Stomach (tissue), 19 donors: ENCODE results near the gene AKNA. TPM values are rescaled to one million over a fixed set of nuclear protein-coding genes. Genes with fewer than 3 reads are reported as not detected.

Experiments
- DNase-seq, 2 donors: peaks; one replicate each; pipeline versions ENCODE4 v3.0.0 to v3.0.0-alpha.2; 2013 to 2019
- H3K27ac ChIP-seq, 5 donors: fragments of 200-600 bp in 4 of 5; sonication (generic) in 4 of 5; one replicate each; pipeline ENCODE4 v1.5.1; 2013 to 2019; ENCODE audit warnings: mild to moderate bottlenecking in 1 of 5, moderate library complexity in 1 of 5
- H3K27me3 ChIP-seq, 3 donors: fragments of 200-600 bp; sonication (generic); one replicate each; pipeline ENCODE4 v1.5.1; 2017 to 2019; ENCODE audit warnings: mixed run types in 1 of 3
- H3K36me3 ChIP-seq, 4 donors: fragments of 200-600 bp; sonication (generic); 1 replicate in 3 of 4; 2 replicates in 1 of 4; pipeline ENCODE4 v1.5.1; 2016 to 2019
- H3K4me1 ChIP-seq, 4 donors: fragments of 200-600 bp; sonication (generic); one replicate each; pipeline ENCODE4 v1.5.1; 2016 to 2019
- H3K4me3 ChIP-seq, 4 donors: fragments of 200-600 bp; sonication (generic) in 3 of 4; one replicate each; pipeline ENCODE4 v1.5.1; 2016 to 2019; ENCODE audit warnings: mild to moderate bottlenecking in 1 of 4
- H3K9me3 ChIP-seq, 4 donors: fragments of 200-600 bp; sonication (generic); one replicate each; pipeline ENCODE4 v1.5.1; 2016 to 2019
- CTCF ChIP-seq, 7 experiments: fragments of 450-650 bp in 4 of 7; fragments of 200-600 bp in 3 of 7; sonication (generic) in 3 of 7; IDR thresholded peaks; one replicate each; pipeline ENCODE4 v1.5.1; 2016 to 2019; ENCODE audit warnings: antibody characterized with exemption in 7 of 7, control low read depth in 2 of 7, mild to moderate bottlenecking in 1 of 7
- EP300 ChIP-seq: sonication (generic); formaldehyde crosslinking; IDR thresholded peaks from one replicate; pipeline ENCODE4 v1.6.1; 2017; ENCODE audit warnings: antibody characterized with exemption
- POLR2A ChIP-seq, 4 donors: fragments of 450-650 bp; IDR thresholded peaks; one replicate each; pipeline ENCODE4 v1.6.1; 2016; ENCODE audit warnings: antibody characterized with exemption in 4 of 4, control low read depth in 2 of 4, mild to moderate bottlenecking in 1 of 4, moderate library complexity in 1 of 4
- POLR2AphosphoS5 ChIP-seq, 3 donors: sonication (generic); formaldehyde crosslinking; IDR thresholded peaks; one replicate each; pipeline ENCODE4 v1.6.1; 2016; ENCODE audit warnings: antibody characterized with exemption in 3 of 3
- WGBS, 5 donors: extraction: QIAGEN DNeasy Blood & Tissue Kit in 3 of 5; methylation state at CpG; one replicate each; pipeline versions ENCODE4 v1.1.5 to v1.1.7; 2013 to 2018; 5-methylcytosine and 5-hydroxymethylcytosine counted together
- intact Hi-C: fragments of 100-400 bp; cut with DNase I; formaldehyde crosslinking; loops from one replicate; pipeline ENCODE4 v1.15.1; 2023; ENCODE audit warnings: low total_unique reads
- long read RNA-seq, 10 donors: transcript quantifications; one replicate each; lab custom pipeline, GENCODE V29; 2026
- polyA plus RNA-seq, 3 donors: library from polyadenylated mRNA; stranded (reverse); fragments of 200-250 nt; gene quantifications; one replicate each; pipeline ENCODE4 v1.2.3, GENCODE V29; 2013
- total RNA-seq, 5 donors: library from RNA; depleted of rRNA; stranded (reverse); fragments of >200 nt; gene quantifications; one replicate each; pipeline versions ENCODE4 v1.1.0 to v1.2.3, GENCODE V29; 2014 to 2016
- donor health status: healthy with polysubstance abuse.
- donor health status: Bipolar disorder and iron deficiency.
- donor health status: healthy.

The AKNA gene, protein sequence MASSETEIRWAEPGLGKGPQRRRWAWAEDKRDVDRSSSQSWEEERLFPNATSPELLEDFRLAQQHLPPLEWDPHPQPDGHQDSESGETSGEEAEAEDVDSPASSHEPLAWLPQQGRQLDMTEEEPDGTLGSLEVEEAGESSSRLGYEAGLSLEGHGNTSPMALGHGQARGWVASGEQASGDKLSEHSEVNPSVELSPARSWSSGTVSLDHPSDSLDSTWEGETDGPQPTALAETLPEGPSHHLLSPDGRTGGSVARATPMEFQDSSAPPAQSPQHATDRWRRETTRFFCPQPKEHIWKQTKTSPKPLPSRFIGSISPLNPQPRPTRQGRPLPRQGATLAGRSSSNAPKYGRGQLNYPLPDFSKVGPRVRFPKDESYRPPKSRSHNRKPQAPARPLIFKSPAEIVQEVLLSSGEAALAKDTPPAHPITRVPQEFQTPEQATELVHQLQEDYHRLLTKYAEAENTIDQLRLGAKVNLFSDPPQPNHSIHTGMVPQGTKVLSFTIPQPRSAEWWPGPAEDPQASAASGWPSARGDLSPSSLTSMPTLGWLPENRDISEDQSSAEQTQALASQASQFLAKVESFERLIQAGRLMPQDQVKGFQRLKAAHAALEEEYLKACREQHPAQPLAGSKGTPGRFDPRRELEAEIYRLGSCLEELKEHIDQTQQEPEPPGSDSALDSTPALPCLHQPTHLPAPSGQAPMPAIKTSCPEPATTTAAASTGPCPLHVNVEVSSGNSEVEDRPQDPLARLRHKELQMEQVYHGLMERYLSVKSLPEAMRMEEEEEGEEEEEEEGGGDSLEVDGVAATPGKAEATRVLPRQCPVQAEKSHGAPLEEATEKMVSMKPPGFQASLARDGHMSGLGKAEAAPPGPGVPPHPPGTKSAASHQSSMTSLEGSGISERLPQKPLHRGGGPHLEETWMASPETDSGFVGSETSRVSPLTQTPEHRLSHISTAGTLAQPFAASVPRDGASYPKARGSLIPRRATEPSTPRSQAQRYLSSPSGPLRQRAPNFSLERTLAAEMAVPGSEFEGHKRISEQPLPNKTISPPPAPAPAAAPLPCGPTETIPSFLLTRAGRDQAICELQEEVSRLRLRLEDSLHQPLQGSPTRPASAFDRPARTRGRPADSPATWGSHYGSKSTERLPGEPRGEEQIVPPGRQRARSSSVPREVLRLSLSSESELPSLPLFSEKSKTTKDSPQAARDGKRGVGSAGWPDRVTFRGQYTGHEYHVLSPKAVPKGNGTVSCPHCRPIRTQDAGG (N-terminal part only)
- 10 to 100 TPM; 13.4 to 85.8 (median 31.0) TPM for total RNA-seq
- 10 to 100 TPM; 12.2 to 13.6 (median 12.3) TPM for polyA plus RNA-seq
- long read RNA-seq, donor 1 = 0 reads
- long read RNA-seq, donor 2, full-length matches to known transcripts = 1 of 1 reads
- long read RNA-seq, donor 2, partial matches to known transcripts = 0 of 1 reads
- long read RNA-seq, donor 2, other reads (novel, unspliced or antisense) = 0 of 1 reads
- long read RNA-seq, donor 3, partial matches to known transcripts = 0 of 1 reads
- long read RNA-seq, donor 3, other reads (novel, unspliced or antisense) = 0 of 1 reads
- long read RNA-seq, donor 4 = 0 reads
- long read RNA-seq, donor 5, partial matches to known transcripts = 0 of 3 reads
- long read RNA-seq, donor 5, other reads (novel, unspliced or antisense) = 0 of 3 reads
- long read RNA-seq, donor 6, partial matches to known transcripts = 10 of 13 reads
- long read RNA-seq, donor 6, other reads (novel, unspliced or antisense) = 0 of 13 reads
- long read RNA-seq, donor 7, partial matches to known transcripts = 0 of 1 reads
- long read RNA-seq, donor 7, other reads (novel, unspliced or antisense) = 0 of 1 reads
- long read RNA-seq, donor 8 = 0 reads
- long read RNA-seq, donor 9 = 0 reads
- long read RNA-seq, donor 10 = 0 reads

GRCh38 chr9:114387680-114388356 lies at the start of gene AKNA:
TSS of gene AKNA (minus strand) at chr9:114387982. CDS start at chr9:114381333, 6,649 bp downstream.
- Histone ChIP-seq H3K9me3 (no peaks in the 10 kb centered on the region), H3K4me3 (peak within 1 kb of the TSS; percentile 52 to 63 (median 54)), H3K27ac (peak within 1 kb of the TSS; percentile 49 to 93 (median 88)), H3K4me1 (peaks cover 69 to 99% (median 89%) of the 10 kb centered on the region in 4 donors), H3K36me3 (no peaks in the 10 kb centered on the region), H3K27me3 (no peaks in the 10 kb centered on the region)
- TF ChIP-seq POLR2AphosphoS5 (IDR thresholded peaks at IDR 0.05) (peak; percentile 56 to 96 (median 93)), POLR2A (IDR thresholded peaks at IDR 0.05) (peak in 2 of 4 donors; percentile 58 to 60), CTCF (IDR thresholded peaks at IDR 0.05) (no peak)
- peak; percentile 78 to 95 for DNase-seq
- intact Hi-C loops = no loop called here
- WGBS, 5 donors = 0 to 3% (median 1%) methylated on average over 16 to 25 of the region's 25 CpGs

GRCh38 chr9:114437401-114437893 lies 49.7 kb upstream of the AKNA start:
- intact Hi-C loops = no loop called here
- H3K27me3 ChIP-seq = no peaks in the 10 kb centered on the region
- no peak overlapping the region for H3K4me3 ChIP-seq
- no peaks in the 10 kb centered on the region for H3K9me3 ChIP-seq
- no peaks in the 10 kb centered on the region for H3K36me3 ChIP-seq
- no peak for DNase-seq
- no peak overlapping the region for H3K27ac ChIP-seq
- peaks cover 0 to 6% (median 0%) of the 10 kb centered on the region in 4 donors for H3K4me1 ChIP-seq
- no peak for TF ChIP-seq POLR2AphosphoS5 (IDR thresholded peaks at IDR 0.05)
- no peak for TF ChIP-seq CTCF (IDR thresholded peaks at IDR 0.05)
- no peak for TF ChIP-seq EP300
- TF ChIP-seq POLR2A (IDR thresholded peaks at IDR 0.05) = no peak
- WGBS, 5 donors = 40 to 64% (median 42%) methylated on average over 2 of the region's 2 CpGs

GRCh38 chr9:114434878-114435311 lies 47.1 kb upstream of the AKNA start:
- peak in 1 of 2 donors; percentile 70 for DNase-seq
- intact Hi-C loops = no loop called here
- Histone ChIP-seq H3K27me3 (no peaks in the 10 kb centered on the region), H3K4me3 (no peak overlapping the region), H3K36me3 (peaks cover 0 to 6% (median 0%) of the 10 kb centered on the region in 4 donors), H3K4me1 (peaks cover 0 to 6% (median 0%) of the 10 kb centered on the region in 4 donors), H3K27ac (no peak overlapping the region), H3K9me3 (no peaks in the 10 kb centered on the region)
- no peak for TF ChIP-seq POLR2AphosphoS5 (IDR thresholded peaks at IDR 0.05)
- TF ChIP-seq EP300 = no peak
- TF ChIP-seq CTCF (IDR thresholded peaks at IDR 0.05) = peak in 4 of 7 experiments; percentile 10 to 72 (median 48)
- TF ChIP-seq POLR2A (IDR thresholded peaks at IDR 0.05) = no peak
- 35 to 51% (median 44%) methylated on average over 9 of the region's 9 CpGs for WGBS, 5 donors
